WTC11 (cell line): ENCODE measurements around the gene ZMIZ1. TPM values are rescaled to one million over a fixed set of nuclear protein-coding genes. Genes with fewer than 3 reads are reported as not detected.

Source experiments
- ATAC-seq: fragments of 200-7000 bp; cut with Tn5 transposase; 2 replicates; pipeline ENCODE4 v1.10.0; 2021; ENCODE audit warnings: mild to moderate bottlenecking, moderate library complexity
- CTCF ChIA-PET: fragments of 300-600 bp; sonication (Branson Sonifier 250); formaldehyde crosslinking; loops from one replicate; lab custom pipeline; 2021; ENCODE audit warnings: antibody characterized with exemption; lab: Charles Lee
- POLR2A ChIA-PET: fragments of 350-600 bp; sonication (Branson Sonifier 250); formaldehyde crosslinking; loops from one replicate; lab custom pipeline; 2021; ENCODE audit warnings: antibody characterized with exemption; lab: Charles Lee
- DNase-seq: peaks from one replicate; pipeline ENCODE4 v3.0.0; 2021; ENCODE audit warnings: low spot score
- H3K27ac Mint-ChIP-seq: 2 replicates; pipeline ENCODE4 v1.8.0; 2021; ENCODE audit warnings: mixed read lengths
- H3K27me3 Mint-ChIP-seq: 2 replicates; pipeline ENCODE4 v1.8.0; 2021; ENCODE audit warnings: low read depth, mild to moderate bottlenecking, moderate library complexity, mixed read lengths
- H3K36me3 Mint-ChIP-seq: 2 replicates; pipeline ENCODE4 v1.8.0; 2021; ENCODE audit warnings: mixed read lengths
- H3K4me1 Mint-ChIP-seq: 2 replicates; pipeline ENCODE4 v1.8.0; 2022; ENCODE audit warnings: mixed read lengths
- H3K4me3 Mint-ChIP-seq: 2 replicates; pipeline ENCODE4 v1.8.0; 2021; ENCODE audit warnings: mild to moderate bottlenecking, moderate library complexity, mixed read lengths
- H3K9me3 Mint-ChIP-seq: 2 replicates; pipeline ENCODE4 v1.8.0; 2021; ENCODE audit warnings: mixed read lengths
- E2F5 ChIP-seq: sonication (generic); formaldehyde crosslinking; IDR thresholded peaks from 2 replicates; pipeline ENCODE4 v1.8.1; 2022; ENCODE audit warnings: mild to moderate bottlenecking, moderate library complexity, missing genetic modification reagents
- GABPB1 ChIP-seq: sonication (generic); formaldehyde crosslinking; IDR thresholded peaks from 2 replicates; pipeline ENCODE4 v1.8.1; 2023; ENCODE audit warnings: mild to moderate bottlenecking, missing genetic modification reagents
- GTF2I ChIP-seq: fragments of 250-450 bp; sonication (Bioruptor Pico); conservative IDR thresholded peaks from 2 replicates; pipeline ENCODE4 v1.4.0; 2021; ENCODE audit warnings: mild to moderate bottlenecking
- JAZF1 ChIP-seq: fragments of 250-450 bp; sonication (Bioruptor Pico); IDR thresholded peaks from 2 replicates; pipeline ENCODE4 v1.9.0; 2021; ENCODE audit warnings: moderate library complexity, mild to moderate bottlenecking, inconsistent platforms
- MLX ChIP-seq: sonication (generic); formaldehyde crosslinking; IDR thresholded peaks from 2 replicates; pipeline ENCODE4 v1.8.1; 2023; ENCODE audit warnings: mild to moderate bottlenecking, missing genetic modification reagents, moderate library complexity
- MXD4 ChIP-seq: fragments of 250-450 bp; sonication (Bioruptor Pico); IDR thresholded peaks from 2 replicates; pipeline ENCODE4 v1.8.0; 2021; ENCODE audit warnings: mild to moderate bottlenecking, moderate library complexity, borderline replicate concordance
- MYBL2 ChIP-seq: sonication (generic); formaldehyde crosslinking; IDR thresholded peaks from 2 replicates; pipeline ENCODE4 v1.8.1; 2023; ENCODE audit warnings: mild to moderate bottlenecking, moderate library complexity, missing genetic modification reagents
- NR2C2 ChIP-seq: sonication (generic); formaldehyde crosslinking; IDR thresholded peaks from 2 replicates; pipeline ENCODE4 v1.8.0; 2022; ENCODE audit warnings: mild to moderate bottlenecking, missing genetic modification reagents
- NR3C1 ChIP-seq: sonication (generic); formaldehyde crosslinking; conservative IDR thresholded peaks from 2 replicates; pipeline ENCODE4 v1.8.1; 2023; ENCODE audit warnings: low read depth, mild to moderate bottlenecking, missing genetic modification reagents
- OVOL2 ChIP-seq: fragments of 250-450 bp; sonication (Bioruptor Pico); IDR thresholded peaks from 2 replicates; pipeline ENCODE4 v1.9.0; 2021; ENCODE audit warnings: mild to moderate bottlenecking, borderline replicate concordance
- RELA ChIP-seq: sonication (generic); formaldehyde crosslinking; IDR thresholded peaks from 2 replicates; pipeline ENCODE4 v1.8.1; 2022; ENCODE audit warnings: missing genetic modification reagents, mild to moderate bottlenecking, borderline replicate concordance
- SMAD4 ChIP-seq: sonication (generic); formaldehyde crosslinking; IDR thresholded peaks from 2 replicates; pipeline ENCODE4 v1.8.0; 2022; ENCODE audit warnings: mild to moderate bottlenecking, missing genetic modification reagents
- TP53 ChIP-seq: sonication (generic); formaldehyde crosslinking; IDR thresholded peaks from 2 replicates; pipeline ENCODE4 v1.8.1; 2023; ENCODE audit warnings: mild to moderate bottlenecking, missing genetic modification reagents
- ZNF317 ChIP-seq: sonication (generic); formaldehyde crosslinking; IDR thresholded peaks from 2 replicates; pipeline ENCODE4 v1.8.1; 2023; ENCODE audit warnings: low read depth, mild to moderate bottlenecking, moderate library complexity, missing genetic modification reagents, borderline replicate concordance
- ZNF671 ChIP-seq: fragments of 250-450 bp; sonication (Bioruptor Pico); IDR thresholded peaks from 2 replicates; pipeline ENCODE4 v1.8.0; 2021; ENCODE audit warnings: mild to moderate bottlenecking
- total RNA-seq: library from RNA; stranded (reverse); gene quantifications from 3 replicates; pipeline ENCODE4 v1.2.3, GENCODE V29; 2021
- TF ChIP-seq, protein P1 (sequence below): sonication (generic); formaldehyde crosslinking; IDR thresholded peaks from 2 replicates; pipeline ENCODE4 v1.8.1; 2022; ENCODE audit warnings: low read depth, missing genetic modification reagents, borderline replicate concordance
- TF ChIP-seq, protein P2 (sequence below): sonication (generic); formaldehyde crosslinking; IDR thresholded peaks from 2 replicates; pipeline ENCODE4 v1.8.1; 2023; ENCODE audit warnings: mild to moderate bottlenecking, missing genetic modification reagents
- TF ChIP-seq, protein P3 (sequence below): sonication (generic); formaldehyde crosslinking; IDR thresholded peaks from 2 replicates; pipeline ENCODE4 v1.8.1; 2023; ENCODE audit warnings: mild to moderate bottlenecking, moderate library complexity, missing genetic modification reagents
- TF ChIP-seq, protein P4 (sequence below): fragments of 250-450 bp; sonication (Bioruptor Pico); conservative IDR thresholded peaks from 2 replicates; pipeline ENCODE4 v1.9.0; 2021; ENCODE audit warnings: mild to moderate bottlenecking

ZMIZ1 gene
- total RNA-seq, 1 experiment from 2014 or later, result 44.4 TPM

- TF ChIP-seq NR2C2, result no peak
- TF ChIP-seq, protein P1, sequence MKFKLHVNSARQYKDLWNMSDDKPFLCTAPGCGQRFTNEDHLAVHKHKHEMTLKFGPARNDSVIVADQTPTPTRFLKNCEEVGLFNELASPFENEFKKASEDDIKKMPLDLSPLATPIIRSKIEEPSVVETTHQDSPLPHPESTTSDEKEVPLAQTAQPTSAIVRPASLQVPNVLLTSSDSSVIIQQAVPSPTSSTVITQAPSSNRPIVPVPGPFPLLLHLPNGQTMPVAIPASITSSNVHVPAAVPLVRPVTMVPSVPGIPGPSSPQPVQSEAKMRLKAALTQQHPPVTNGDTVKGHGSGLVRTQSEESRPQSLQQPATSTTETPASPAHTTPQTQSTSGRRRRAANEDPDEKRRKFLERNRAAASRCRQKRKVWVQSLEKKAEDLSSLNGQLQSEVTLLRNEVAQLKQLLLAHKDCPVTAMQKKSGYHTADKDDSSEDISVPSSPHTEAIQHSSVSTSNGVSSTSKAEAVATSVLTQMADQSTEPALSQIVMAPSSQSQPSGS (CRISPR knock-in tag), result no peak
- TF ChIP-seq NR3C1 (CRISPR knock-in tag), result no peak
- TF ChIP-seq MLX (CRISPR knock-in tag), result no peak
- no peak for TF ChIP-seq RELA (CRISPR knock-in tag)
- TF ChIP-seq MYBL2 (CRISPR knock-in tag), result no peak
- no peak for TF ChIP-seq OVOL2
- TF ChIP-seq SMAD4 (CRISPR knock-in tag), result no peak
- no peak for TF ChIP-seq JAZF1
- Mint-ChIP-seq H3K36me3 (no peaks in the 10 kb centered on the region), H3K27ac (peak overlapping the region; percentile 43; the same call in 1 of the 2 replicates), H3K4me3 (no peak overlapping the region), H3K4me1 (peaks cover 79% of the 10 kb centered on the region), H3K27me3 (no peaks in the 10 kb centered on the region), H3K9me3 (no peaks in the 10 kb centered on the region)
- CTCF ChIA-PET, result interaction anchor here (1.0 to 1.7 kb wide), 2 partner anchors 18 to 97 kb away, joined by 4 to 8 read pairs; no protein-coding TSS in a partner anchor
- ATAC-seq (no peak), DNase-seq (no peak)
- POLR2A ChIA-PET, result no interaction called here
Observed at GRCh38 chr10:79098061-79098460, 29.3 kb downstream of the ZMIZ1 start.

GRCh38 chr10:79098596-79099015 lies 29.8 kb downstream of the ZMIZ1 start:
- ATAC-seq (no peak), DNase-seq (no peak)
- H3K27ac Mint-ChIP-seq, result peak overlapping the region; percentile 41; the same call in 1 of the 2 replicates
- no peaks in the 10 kb centered on the region for H3K9me3 Mint-ChIP-seq
- ChIA-PET POLR2A (no interaction called here), CTCF (interaction anchor here (1.0 to 1.7 kb wide), 3 partner anchors 18 to 97 kb away, joined by 4 to 8 read pairs (median 5); no protein-coding TSS in a partner anchor)
- H3K4me1 Mint-ChIP-seq, result peaks cover 76% of the 10 kb centered on the region
- no peaks in the 10 kb centered on the region for H3K36me3 Mint-ChIP-seq
- TF ChIP-seq MLX (CRISPR knock-in tag) (no peak), TP53 (CRISPR knock-in tag) (no peak), ZNF317 (CRISPR knock-in tag) (no peak), GTF2I (no peak)
- TF ChIP-seq, protein P2, sequence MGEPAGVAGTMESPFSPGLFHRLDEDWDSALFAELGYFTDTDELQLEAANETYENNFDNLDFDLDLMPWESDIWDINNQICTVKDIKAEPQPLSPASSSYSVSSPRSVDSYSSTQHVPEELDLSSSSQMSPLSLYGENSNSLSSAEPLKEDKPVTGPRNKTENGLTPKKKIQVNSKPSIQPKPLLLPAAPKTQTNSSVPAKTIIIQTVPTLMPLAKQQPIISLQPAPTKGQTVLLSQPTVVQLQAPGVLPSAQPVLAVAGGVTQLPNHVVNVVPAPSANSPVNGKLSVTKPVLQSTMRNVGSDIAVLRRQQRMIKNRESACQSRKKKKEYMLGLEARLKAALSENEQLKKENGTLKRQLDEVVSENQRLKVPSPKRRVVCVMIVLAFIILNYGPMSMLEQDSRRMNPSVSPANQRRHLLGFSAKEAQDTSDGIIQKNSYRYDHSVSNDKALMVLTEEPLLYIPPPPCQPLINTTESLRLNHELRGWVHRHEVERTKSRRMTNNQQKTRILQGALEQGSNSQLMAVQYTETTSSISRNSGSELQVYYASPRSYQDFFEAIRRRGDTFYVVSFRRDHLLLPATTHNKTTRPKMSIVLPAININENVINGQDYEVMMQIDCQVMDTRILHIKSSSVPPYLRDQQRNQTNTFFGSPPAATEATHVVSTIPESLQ (CRISPR knock-in tag), result no peak
- H3K4me3 Mint-ChIP-seq, result no peak overlapping the region
- H3K27me3 Mint-ChIP-seq, result no peaks in the 10 kb centered on the region

- H3K4me1 Mint-ChIP-seq, result peaks cover 71% of the 10 kb centered on the region
- ChIA-PET CTCF (interaction anchor here (1.0 to 1.7 kb wide), 2 partner anchors 29 to 34 kb away, joined by 3 to 5 read pairs; no protein-coding TSS in a partner anchor), POLR2A (no interaction called here)
- no peaks in the 10 kb centered on the region for H3K27me3 Mint-ChIP-seq
- H3K36me3 Mint-ChIP-seq, result no peaks in the 10 kb centered on the region
- no peaks in the 10 kb centered on the region for H3K9me3 Mint-ChIP-seq
- no peak for ATAC-seq
- 0 out of 2 replicates have a peak overlapping the region, but pooled peaks have one; percentile 65 for H3K27ac Mint-ChIP-seq
- no peak overlapping the region for H3K4me3 Mint-ChIP-seq
- no peak for DNase-seq
- TF ChIP-seq, protein P3, sequence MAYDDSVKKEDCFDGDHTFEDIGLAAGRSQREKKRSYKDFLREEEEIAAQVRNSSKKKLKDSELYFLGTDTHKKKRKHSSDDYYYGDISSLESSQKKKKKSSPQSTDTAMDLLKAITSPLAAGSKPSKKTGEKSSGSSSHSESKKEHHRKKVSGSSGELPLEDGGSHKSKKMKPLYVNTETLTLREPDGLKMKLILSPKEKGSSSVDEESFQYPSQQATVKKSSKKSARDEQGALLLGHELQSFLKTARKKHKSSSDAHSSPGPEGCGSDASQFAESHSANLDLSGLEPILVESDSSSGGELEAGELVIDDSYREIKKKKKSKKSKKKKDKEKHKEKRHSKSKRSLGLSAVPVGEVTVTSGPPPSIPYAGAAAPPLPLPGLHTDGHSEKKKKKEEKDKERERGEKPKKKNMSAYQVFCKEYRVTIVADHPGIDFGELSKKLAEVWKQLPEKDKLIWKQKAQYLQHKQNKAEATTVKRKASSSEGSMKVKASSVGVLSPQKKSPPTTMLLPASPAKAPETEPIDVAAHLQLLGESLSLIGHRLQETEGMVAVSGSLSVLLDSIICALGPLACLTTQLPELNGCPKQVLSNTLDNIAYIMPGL, result no peak
- no peak for TF ChIP-seq MXD4 (CRISPR knock-in tag)
- TF ChIP-seq, protein P4, sequence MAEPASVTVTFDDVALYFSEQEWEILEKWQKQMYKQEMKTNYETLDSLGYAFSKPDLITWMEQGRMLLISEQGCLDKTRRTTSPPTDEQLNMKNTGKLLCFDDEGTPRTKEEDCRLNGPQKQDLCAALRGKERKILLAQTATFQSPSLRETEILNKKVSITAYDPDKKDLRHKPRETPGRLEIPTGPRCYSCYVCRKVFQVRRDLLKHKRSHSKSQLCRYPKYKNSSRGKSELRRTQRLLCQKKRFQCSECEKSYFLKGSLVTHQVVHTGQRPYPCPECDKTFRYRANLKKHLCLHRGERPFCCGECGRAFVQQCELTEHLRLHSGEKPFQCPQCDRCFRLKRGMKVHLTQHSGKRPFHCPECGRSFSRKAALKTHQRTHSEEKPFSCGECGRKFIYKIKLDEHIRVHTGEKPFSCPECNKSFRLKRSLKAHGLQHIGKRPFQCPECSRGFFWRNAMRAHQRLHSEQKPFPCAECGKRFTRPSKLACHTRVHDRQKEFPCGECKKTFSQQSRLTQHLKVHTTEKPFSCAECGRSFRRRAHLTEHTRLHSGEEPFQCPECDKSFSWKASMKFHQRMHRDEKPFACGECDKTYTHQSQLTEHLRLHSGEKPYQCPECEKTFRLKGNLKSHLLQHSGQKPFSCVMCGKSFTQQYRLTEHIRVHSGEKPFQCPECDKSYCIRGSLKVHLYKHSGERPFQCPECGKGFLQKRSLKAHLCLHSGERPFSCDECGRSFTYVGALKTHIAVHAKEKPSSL (CRISPR knock-in tag), result no peak
- no peak for TF ChIP-seq MLX (CRISPR knock-in tag)
- TF ChIP-seq ZNF671 (CRISPR knock-in tag), result no peak
- no peak for TF ChIP-seq E2F5 (CRISPR knock-in tag)
- TF ChIP-seq GABPB1 (CRISPR knock-in tag), result no peak
Observed at GRCh38 chr10:79099898-79100448, 31.2 kb downstream of the ZMIZ1 start.
